ENCODE results near the gene GSTCD. TPM values are rescaled to one million over a fixed set of nuclear protein-coding genes. Genes with fewer than 3 reads are reported as not detected.

The GSTCD gene, protein sequence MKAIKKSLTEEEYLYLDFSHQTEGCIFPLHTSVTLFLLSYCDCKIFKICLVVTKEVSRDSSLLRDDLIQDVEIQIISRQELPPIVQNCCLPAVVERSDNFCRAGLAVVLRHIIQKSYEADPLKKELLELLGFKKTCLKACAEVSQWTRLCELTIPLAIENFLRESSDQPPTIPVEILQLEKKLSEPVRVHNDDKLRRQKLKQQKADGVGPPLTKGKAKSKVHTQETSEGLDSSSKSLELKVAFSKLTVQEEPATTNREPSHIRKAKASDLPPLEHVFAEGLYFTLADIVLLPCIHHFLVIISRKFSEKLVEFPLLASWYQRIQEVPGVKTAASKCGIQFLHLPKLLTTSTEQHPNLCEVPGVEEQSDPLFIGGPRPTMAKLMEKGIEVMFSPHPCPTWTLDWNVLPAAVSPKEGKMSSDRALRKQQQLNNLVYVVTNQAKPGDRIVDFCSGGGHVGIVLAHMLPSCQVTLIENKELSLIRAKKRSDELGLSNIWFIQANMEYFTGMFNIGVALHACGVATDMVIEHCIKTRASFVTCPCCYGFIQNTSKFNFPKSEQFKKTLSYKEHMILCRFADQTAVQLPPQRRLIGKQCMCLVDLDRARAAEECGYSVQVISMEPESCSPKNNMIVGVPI
- total RNA-seq (1 to 10 TPM; 5.1 to 5.7 TPM), total RNA-seq (6.9 to 10.9 reads per million in 2 donors)

DNA sequence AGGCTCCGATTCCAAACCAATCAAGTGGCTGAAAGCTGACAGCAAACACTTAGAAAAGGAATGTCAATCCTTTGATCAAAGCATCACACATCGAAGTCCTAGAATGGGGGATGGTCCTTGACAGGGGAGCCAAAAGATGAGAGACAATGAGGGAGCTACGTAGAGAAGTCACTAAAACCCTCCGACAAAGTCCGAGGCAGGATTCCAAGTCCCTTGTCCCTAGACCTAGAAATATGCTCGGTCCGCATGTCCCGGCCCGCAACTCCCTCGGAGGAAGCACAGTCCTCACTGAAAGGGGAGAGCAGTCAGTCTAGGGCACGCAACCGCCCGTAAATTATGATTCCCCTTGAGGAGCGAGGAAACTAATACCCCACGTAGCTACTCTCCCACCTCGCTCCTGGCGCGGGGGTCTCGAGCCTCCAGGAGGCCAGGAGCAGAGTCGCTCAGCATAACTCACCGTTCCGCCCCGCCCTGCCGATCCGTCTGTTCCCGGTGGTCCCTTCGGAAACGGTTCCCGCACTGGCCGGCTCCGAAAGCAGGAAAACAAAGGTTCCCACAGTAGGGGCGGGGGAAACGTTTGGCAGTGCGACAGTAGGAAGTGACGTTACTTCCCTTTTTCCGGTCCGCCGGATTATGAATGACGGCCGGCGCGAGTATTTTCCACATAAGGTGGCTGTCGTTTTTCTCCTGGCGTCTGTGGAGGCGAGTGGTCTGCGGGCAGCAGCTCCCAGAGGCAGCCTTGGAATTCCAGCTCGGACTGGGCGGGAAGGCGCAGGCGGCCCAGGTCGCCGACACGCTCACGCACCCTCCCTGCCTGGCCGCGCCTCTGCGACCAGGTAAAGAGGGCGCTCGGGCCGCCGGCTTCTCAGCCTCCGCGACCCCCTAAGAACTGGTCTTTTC, at the start of gene GSTCD, which contains the start of gene INTS12:
Gene GSTCD, plus strand, starts transcription at position 604 of the 900 bp plus-strand sequence. CDS start 8,830 bp downstream, outside the sequence.
Gene INTS12, minus strand, starts transcription at position 509 of the 900 bp plus-strand sequence. CDS start 8,684 bp downstream, outside the sequence.
- peaks cover 28% of the 10 kb centered on the region for H3K4me1 Mint-ChIP-seq
- peak within 1 kb of the TSS; percentile 96 for H3K27ac Mint-ChIP-seq
- H3K9me3 ChIP-seq (ENCODE audit: control insufficient read depth, low read length, poor library complexity, severe bottlenecking), result no peaks in the 10 kb centered on the region
- peak within 1 kb of the TSS; percentile 99 for H3K4me3 Mint-ChIP-seq
- no peaks in the 10 kb centered on the region for H3K27me3 Mint-ChIP-seq
- ATAC-seq (peak; percentile 96), DNase-seq (peak; percentile 66 to 82 (median 77))
- peaks cover 3% of the 10 kb centered on the region for H3K36me3 Mint-ChIP-seq (ENCODE audit: low read depth)

DNA sequence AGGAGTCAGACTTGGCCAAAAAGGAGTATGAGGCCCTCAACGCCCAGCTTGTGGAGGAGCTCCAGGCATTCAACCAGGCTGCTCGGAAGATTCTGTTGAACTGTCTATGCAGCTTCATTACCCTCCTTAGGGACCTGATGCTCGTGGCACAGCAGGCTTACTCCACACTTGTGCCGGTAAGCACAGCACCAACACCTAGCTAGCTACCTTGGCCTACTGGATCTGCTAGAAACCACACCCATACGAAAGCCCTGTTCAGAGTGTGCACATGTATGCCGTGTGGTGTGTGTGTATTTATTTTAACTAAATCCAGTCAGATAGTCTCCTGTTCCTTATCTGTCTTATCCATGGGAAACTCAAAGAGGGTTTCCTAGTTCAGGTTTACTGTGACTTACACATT, 49.4 kb upstream of the GSTCD start:
- H3K4me1 Mint-ChIP-seq, result no peaks in the 10 kb centered on the region
- DNase-seq, result no peak
- no peak for ATAC-seq
- no peak overlapping the region for H3K4me3 Mint-ChIP-seq
- no peaks in the 10 kb centered on the region for H3K36me3 Mint-ChIP-seq (ENCODE audit: low read depth)
- H3K27me3 Mint-ChIP-seq, result peaks cover 11% of the 10 kb centered on the region
- no peaks in the 10 kb centered on the region for H3K9me3 ChIP-seq (ENCODE audit: control insufficient read depth, low read length, poor library complexity, severe bottlenecking)
- no peak overlapping the region for H3K27ac Mint-ChIP-seq

DNA sequence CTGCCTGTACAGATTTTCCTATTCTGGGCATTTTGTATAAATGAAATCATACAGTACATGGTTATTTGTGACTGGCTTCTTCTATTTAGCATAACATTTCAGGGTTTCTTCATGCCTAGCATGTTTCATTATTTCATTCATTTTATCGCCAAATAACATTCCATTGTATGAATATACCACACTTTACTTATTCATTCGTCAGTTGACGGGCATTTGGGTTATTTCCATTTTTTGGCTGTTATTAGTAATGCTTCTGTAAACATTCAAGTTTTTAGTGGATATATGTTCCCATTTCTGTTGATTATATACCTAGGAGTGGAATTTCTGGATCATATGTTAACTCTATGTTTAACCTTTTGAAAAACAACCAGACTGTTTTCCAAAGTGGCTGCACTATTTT, 47.6 kb upstream of the GSTCD start:
- ATAC-seq (no peak), DNase-seq (no peak)
- Mint-ChIP-seq H3K27ac (no peak overlapping the region), H3K36me3 (ENCODE audit: low read depth) (no peaks in the 10 kb centered on the region), H3K27me3 (peaks cover 5% of the 10 kb centered on the region), H3K4me1 (no peaks in the 10 kb centered on the region), H3K4me3 (no peak overlapping the region)
- no peaks in the 10 kb centered on the region for H3K9me3 ChIP-seq (ENCODE audit: control insufficient read depth, low read length, poor library complexity, severe bottlenecking)

DNA sequence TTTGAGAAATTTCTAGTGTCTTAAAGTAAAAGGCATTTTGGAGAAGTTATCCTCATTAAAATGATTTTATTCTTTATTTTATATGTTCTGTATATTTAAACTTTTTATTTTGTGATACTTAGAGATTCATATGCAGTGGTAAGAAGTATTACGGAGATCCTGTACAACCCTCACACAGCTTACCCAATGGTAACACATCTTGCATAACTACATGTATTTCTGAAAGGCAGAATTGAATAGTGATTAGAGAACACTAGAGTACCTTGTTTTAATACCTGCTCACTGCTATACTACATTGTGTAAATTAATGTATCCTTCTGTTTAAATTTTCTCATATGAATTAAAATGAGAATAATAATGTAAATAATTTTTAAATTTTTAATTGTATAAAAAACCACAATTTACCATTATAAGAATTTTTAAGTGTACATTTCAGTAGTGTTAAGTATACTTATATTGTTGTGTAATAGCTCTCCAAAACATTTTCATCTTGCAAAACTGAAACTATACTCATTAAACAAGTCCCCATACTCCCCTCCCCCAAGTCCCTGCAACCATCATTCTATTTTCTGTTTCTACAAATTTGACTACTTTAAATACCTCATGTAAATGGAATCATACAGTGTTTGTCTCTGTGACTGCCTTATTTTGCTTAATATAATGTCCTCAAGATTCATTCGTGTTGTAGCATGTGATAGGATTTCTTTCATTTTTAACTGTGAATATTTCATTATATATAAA, 45.5 kb upstream of the GSTCD start:
- Mint-ChIP-seq H3K4me3 (no peak overlapping the region), H3K27me3 (peaks cover 21% of the 10 kb centered on the region), H3K4me1 (no peaks in the 10 kb centered on the region), H3K27ac (no peak overlapping the region), H3K36me3 (ENCODE audit: low read depth) (no peaks in the 10 kb centered on the region)
- no peak for ATAC-seq
- H3K9me3 ChIP-seq (ENCODE audit: control insufficient read depth, low read length, poor library complexity, severe bottlenecking), result no peaks in the 10 kb centered on the region
- DNase-seq, result no peak

DNA sequence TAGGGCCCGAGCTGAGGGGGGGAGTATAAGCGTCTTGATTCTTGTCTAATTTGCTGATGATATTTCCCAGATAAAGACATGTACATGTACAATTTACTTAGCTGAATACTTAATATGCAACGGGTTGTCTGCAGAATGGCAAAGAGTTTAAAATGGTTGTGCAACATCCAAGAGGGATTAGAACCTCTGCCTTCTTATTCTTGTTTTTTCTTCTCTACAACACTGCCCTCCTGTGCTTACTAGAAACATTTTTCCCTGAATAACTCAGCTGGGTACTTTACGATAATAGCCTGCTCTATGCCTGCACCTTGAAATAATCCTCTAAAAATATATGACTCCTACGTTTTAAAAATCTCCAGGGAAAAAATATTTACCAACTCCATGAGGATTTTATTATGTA, 41.9 kb upstream of the GSTCD start:
- Mint-ChIP-seq H3K36me3 (ENCODE audit: low read depth) (no peaks in the 10 kb centered on the region), H3K27ac (no peak overlapping the region), H3K4me1 (peaks cover 2% of the 10 kb centered on the region), H3K27me3 (peaks cover 31% of the 10 kb centered on the region), H3K4me3 (no peak overlapping the region)
- DNase-seq (no peak), ATAC-seq (no peak)
- H3K9me3 ChIP-seq (ENCODE audit: control insufficient read depth, low read length, poor library complexity, severe bottlenecking), result no peaks in the 10 kb centered on the region

DNA sequence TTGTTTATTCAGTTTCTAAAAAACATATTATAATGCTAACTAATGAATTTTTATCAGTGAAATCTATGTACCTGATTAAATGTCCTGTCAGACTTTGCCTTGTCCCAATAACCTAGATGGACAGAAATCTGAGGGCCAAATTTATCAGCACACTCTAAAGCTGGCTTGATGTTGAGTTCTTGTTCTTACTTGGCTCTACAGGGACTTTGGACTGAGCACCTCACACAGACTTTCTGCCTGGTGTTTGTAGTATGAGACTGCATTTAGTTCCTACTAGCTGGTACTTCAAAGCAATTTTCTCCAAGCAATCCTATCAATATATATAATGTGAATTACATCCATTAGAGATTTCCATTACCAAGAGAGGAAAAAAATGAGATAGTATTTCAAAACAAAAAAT, 37.9 kb upstream of the GSTCD start:
- no peak for ATAC-seq
- H3K27ac Mint-ChIP-seq, result no peak overlapping the region
- no peak for DNase-seq
- H3K4me1 Mint-ChIP-seq, result peaks cover 2% of the 10 kb centered on the region
- no peaks in the 10 kb centered on the region for H3K9me3 ChIP-seq (ENCODE audit: control insufficient read depth, low read length, poor library complexity, severe bottlenecking)
- no peak overlapping the region for H3K4me3 Mint-ChIP-seq
- peaks cover 50% of the 10 kb centered on the region for H3K27me3 Mint-ChIP-seq
- H3K36me3 Mint-ChIP-seq (ENCODE audit: low read depth), result no peaks in the 10 kb centered on the region

DNA sequence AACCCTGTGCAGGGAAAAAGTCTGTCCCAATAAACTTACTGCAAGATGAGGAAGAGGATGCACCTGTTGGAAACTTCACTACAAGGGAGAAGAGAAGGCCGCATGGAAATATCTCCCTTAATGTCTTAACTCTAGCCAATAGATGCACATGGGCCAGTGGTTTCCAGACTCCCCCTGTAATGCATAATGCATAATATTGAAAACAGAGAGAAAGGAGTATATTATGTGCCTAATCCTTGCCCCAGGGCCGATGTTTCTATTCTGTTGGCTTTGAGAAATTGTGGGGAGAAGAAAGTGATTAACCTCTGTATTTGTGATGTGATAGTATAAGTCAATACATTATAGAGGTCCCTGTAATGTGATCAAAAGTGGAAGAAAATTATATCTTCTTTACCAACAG, 37.3 kb upstream of the GSTCD start:
- DNase-seq, result no peak
- no peak for ATAC-seq
- H3K27me3 Mint-ChIP-seq, result peaks cover 45% of the 10 kb centered on the region
- H3K4me3 Mint-ChIP-seq, result no peak overlapping the region
- H3K4me1 Mint-ChIP-seq, result peaks cover 2% of the 10 kb centered on the region
- no peak overlapping the region for H3K27ac Mint-ChIP-seq
- no peaks in the 10 kb centered on the region for H3K36me3 Mint-ChIP-seq (ENCODE audit: low read depth)
- H3K9me3 ChIP-seq (ENCODE audit: control insufficient read depth, low read length, poor library complexity, severe bottlenecking), result no peaks in the 10 kb centered on the region

DNA sequence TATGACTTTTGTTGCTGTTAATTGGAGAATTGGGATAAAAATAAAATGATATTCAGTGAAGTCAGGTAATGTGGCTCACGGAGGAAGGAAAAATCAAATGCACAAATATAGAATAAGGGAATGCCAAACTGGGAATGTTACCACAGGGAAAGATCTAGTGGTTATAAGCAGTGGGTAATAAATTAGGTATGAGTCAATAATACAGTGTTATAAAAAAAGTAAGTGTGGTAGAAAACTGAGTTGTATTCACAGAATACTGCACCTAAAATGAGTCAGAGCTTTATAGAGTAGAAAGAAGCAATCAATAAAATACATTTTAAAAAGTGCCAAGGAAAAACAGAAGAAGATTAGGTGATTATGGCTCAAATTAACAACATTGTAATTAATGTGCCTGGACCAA, 34.6 kb upstream of the GSTCD start:
- no peaks in the 10 kb centered on the region for H3K36me3 Mint-ChIP-seq (ENCODE audit: low read depth)
- no peak for ATAC-seq

DNA sequence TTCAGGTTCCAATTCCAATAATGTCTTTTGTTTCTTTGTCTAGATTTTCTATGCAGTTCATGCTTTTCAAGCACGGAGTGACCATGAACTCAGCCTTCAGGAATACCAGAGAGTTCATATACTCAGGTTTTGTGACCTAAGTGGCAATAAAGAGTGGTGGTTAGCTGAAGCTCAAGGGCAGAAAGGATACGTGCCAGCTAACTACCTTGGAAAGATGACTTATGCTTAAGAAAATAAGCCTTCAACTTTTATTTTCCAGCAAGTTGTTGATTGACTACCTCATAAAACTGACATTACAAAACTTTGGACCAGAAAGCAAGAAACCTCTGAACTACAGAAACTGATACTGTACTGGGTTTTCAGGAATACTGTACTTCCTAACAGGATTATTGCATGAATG, 30.9 kb upstream of the GSTCD start:
- no peak for ATAC-seq
- Mint-ChIP-seq H3K36me3 (ENCODE audit: low read depth) (no peaks in the 10 kb centered on the region), H3K4me3 (no peak overlapping the region), H3K4me1 (no peaks in the 10 kb centered on the region), H3K27ac (no peak overlapping the region), H3K27me3 (peaks cover 15% of the 10 kb centered on the region)
- DNase-seq, result no peak
- H3K9me3 ChIP-seq (ENCODE audit: control insufficient read depth, low read length, poor library complexity, severe bottlenecking), result no peaks in the 10 kb centered on the region

More for the DNA sequence above, 34.6 kb upstream of the GSTCD start:
- Mint-ChIP-seq H3K4me3 (no peak overlapping the region), H3K27me3 (peaks cover 25% of the 10 kb centered on the region), H3K4me1 (peaks cover 2% of the 10 kb centered on the region), H3K27ac (no peak overlapping the region)
- H3K9me3 ChIP-seq (ENCODE audit: control insufficient read depth, low read length, poor library complexity, severe bottlenecking), result no peaks in the 10 kb centered on the region
- no peak for DNase-seq

DNA sequence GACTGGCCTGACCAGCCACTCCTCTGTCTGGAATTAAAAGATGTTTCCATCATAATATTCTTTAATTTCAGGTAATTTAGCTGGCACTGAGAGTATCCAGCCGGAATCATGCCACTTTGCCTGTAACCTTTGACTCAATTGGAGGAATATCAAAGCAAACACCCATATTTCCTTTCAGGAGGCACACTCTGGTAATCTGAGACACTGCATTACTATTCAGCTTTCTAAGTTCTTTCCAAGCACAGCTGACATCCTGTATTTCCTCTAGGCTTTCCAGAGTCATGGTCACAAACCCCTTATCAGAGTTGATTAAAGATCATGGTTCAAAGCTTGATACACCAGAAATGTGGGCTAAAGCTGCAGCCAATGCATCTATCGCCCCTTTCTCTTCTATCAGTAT, 29.4 kb upstream of the GSTCD start:
- no peaks in the 10 kb centered on the region for H3K4me1 Mint-ChIP-seq
- no peak for ATAC-seq
- no peak overlapping the region for H3K4me3 Mint-ChIP-seq
- no peak for DNase-seq
- H3K36me3 Mint-ChIP-seq (ENCODE audit: low read depth), result no peaks in the 10 kb centered on the region
- no peak overlapping the region for H3K27ac Mint-ChIP-seq
- H3K9me3 ChIP-seq (ENCODE audit: control insufficient read depth, low read length, poor library complexity, severe bottlenecking), result no peaks in the 10 kb centered on the region
- peaks cover under 1% of the 10 kb centered on the region for H3K27me3 Mint-ChIP-seq

DNA sequence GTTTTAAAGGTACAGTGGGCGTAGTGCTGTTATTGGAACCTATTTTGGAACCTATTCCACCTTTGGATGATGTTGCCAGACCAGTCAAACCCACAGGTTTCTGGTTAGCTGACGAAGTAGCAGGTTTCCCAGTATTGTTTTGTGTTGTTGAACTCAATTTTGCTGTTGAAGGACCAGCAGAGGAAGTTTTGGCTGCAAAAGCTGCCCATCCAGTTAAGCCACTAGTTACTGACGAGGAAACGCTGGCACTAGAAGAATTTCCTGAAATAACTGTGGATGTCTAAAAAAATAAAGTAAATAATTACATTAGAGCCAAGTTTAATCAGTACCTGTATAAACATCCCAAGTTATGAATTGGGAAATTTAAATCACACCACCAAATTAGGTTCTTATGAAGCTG, 25.5 kb upstream of the GSTCD start:
- H3K27ac Mint-ChIP-seq, result no peak overlapping the region
- no peaks in the 10 kb centered on the region for H3K36me3 Mint-ChIP-seq (ENCODE audit: low read depth)
- no peaks in the 10 kb centered on the region for H3K9me3 ChIP-seq (ENCODE audit: control insufficient read depth, low read length, poor library complexity, severe bottlenecking)
- no peak overlapping the region for H3K4me3 Mint-ChIP-seq
- DNase-seq (no peak), ATAC-seq (no peak)
- H3K27me3 Mint-ChIP-seq, result no peaks in the 10 kb centered on the region
- H3K4me1 Mint-ChIP-seq, result no peaks in the 10 kb centered on the region

DNA sequence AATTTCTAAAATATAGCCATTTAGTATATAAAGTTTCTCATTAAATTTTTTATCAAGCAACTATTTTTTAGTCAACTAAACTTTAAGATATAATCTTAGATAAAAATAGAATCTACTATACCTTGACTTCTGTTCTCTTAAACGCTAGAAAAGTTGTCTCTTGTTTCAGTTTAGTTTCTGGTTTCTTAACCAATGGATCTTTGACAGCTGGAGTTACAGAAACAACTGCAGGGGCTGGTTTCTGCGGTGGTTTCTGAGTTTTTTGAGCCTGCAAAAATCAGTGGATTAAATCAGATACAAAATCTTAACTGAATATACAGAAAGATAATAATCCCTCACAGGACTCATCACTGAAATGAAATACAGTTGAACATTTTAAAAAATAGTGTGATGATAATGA, 22.0 kb upstream of the GSTCD start:
- H3K4me3 Mint-ChIP-seq, result no peak overlapping the region
- no peaks in the 10 kb centered on the region for H3K9me3 ChIP-seq (ENCODE audit: control insufficient read depth, low read length, poor library complexity, severe bottlenecking)
- peaks cover 5% of the 10 kb centered on the region for H3K4me1 Mint-ChIP-seq
- peaks cover 7% of the 10 kb centered on the region for H3K36me3 Mint-ChIP-seq (ENCODE audit: low read depth)
- ATAC-seq, result no peak
- no peaks in the 10 kb centered on the region for H3K27me3 Mint-ChIP-seq
- H3K27ac Mint-ChIP-seq, result no peak overlapping the region
- DNase-seq, result no peak

Data from T-helper 17 cell (primary cell).